DOHH2 (cell line): ENCODE results near the gene OR2AK2.

Experiments used
- H3F3A ChIP-seq: fragments of 200-600 bp; sonication (generic), shearing (Covaris generic); 2 replicates; pipeline ENCODE4 v1.6.0; 2016; ENCODE audit warnings: antibody characterized with exemption, mild to moderate bottlenecking; ENCODE audit not compliant: control insufficient read depth, insufficient read depth
- H3K27ac ChIP-seq: fragments of 200-600 bp; sonication (generic); 2 replicates; pipeline ENCODE4 v1.5.1; 2014; ENCODE audit warnings: low read depth, mild to moderate bottlenecking, low read length, moderate library complexity
- H3K27me3 ChIP-seq: fragments of 200-600 bp; sonication (generic); 2 replicates; pipeline ENCODE4 v1.6.1; 2014; ENCODE audit warnings: mild to moderate bottlenecking, low read length, mixed read lengths; ENCODE audit not compliant: control insufficient read depth
- H3K36me3 ChIP-seq: fragments of 200-600 bp; sonication (generic); 2 replicates; pipeline ENCODE4 v1.6.1; 2014; ENCODE audit warnings: mild to moderate bottlenecking, low read length, moderate library complexity, mixed read lengths; ENCODE audit not compliant: control insufficient read depth
- H3K4me1 ChIP-seq: fragments of 200-600 bp; sonication (generic); 2 replicates; pipeline ENCODE4 v1.6.1; 2014; ENCODE audit warnings: mild to moderate bottlenecking, low read length, mixed read lengths; ENCODE audit not compliant: control insufficient read depth
- H3K4me2 ChIP-seq: fragments of 200-600 bp; sonication (generic); 2 replicates; pipeline ENCODE4 v1.6.0; 2014; ENCODE audit warnings: mild to moderate bottlenecking, low read length, moderate library complexity
- H3K4me3 ChIP-seq: fragments of 200-600 bp; sonication (generic); 2 replicates; pipeline ENCODE4 v1.5.1; 2014; ENCODE audit warnings: mild to moderate bottlenecking, low read length, mixed read lengths
- H3K79me2 ChIP-seq: fragments of 200-600 bp; sonication (generic); 2 replicates; pipeline ENCODE4 v1.6.1; 2014; ENCODE audit warnings: mild to moderate bottlenecking, low read length, mixed read lengths; ENCODE audit not compliant: control insufficient read depth
- H3K9me2 ChIP-seq: fragments of 200-600 bp; sonication (generic); replicated peaks from 2 replicates; pipeline ENCODE4 v1.6.1; 2014; ENCODE audit warnings: mild to moderate bottlenecking, low read length, mixed read lengths; ENCODE audit not compliant: control insufficient read depth
- H3K9me3 ChIP-seq: fragments of 200-600 bp; sonication (generic); 2 replicates; pipeline ENCODE4 v1.6.1; 2014; ENCODE audit warnings: antibody characterized with exemption, low read length, mixed read lengths; ENCODE audit not compliant: control insufficient read depth, insufficient read depth
- H4K20me1 ChIP-seq: fragments of 200-600 bp; sonication (generic); 2 replicates; pipeline ENCODE4 v1.6.0; 2014; ENCODE audit warnings: low read depth, mild to moderate bottlenecking, antibody characterized with exemption, low read length, moderate library complexity; ENCODE audit not compliant: control insufficient read depth, insufficient read depth
- EZH2phosphoT487 ChIP-seq: fragments of 200-600 bp; sonication (generic); IDR thresholded peaks from 2 replicates; pipeline ENCODE4 v1.6.1; 2017; ENCODE audit warnings: borderline replicate concordance, mild to moderate bottlenecking, antibody characterized with exemption, low read length, moderate library complexity, mixed read lengths
- TF ChIP-seq, protein P1 (sequence below): fragments of 200-600 bp; sonication (generic); IDR thresholded peaks from one replicate; pipeline ENCODE4 v1.5.1; 2014; ENCODE audit warnings: antibody characterized with exemption, mild to moderate bottlenecking, low read depth, low read length; ENCODE audit not compliant: poor library complexity, severe bottlenecking

Gene OR2AK2

DNA sequence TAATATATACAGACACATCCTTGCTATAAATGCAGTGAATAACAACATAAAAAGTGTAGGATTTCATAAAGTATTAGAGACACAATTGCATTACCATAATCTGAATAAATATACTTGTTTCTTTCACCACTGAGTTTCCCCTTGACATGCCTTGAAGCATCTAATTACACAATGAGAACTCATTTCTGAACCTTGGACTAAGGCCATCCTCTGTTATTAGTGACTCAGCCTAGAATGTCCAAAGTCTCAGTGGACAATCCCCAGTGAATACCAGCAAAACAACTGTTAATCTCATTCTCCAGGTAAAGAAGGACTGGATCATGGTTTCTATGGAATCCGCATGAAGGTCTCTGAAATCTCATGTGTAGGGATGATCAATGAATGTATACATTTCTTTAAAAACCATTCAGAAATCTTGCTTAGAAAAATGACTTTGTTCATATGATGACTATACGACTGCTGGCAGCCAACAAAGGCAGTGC lies 48.2 kb downstream of the OR2AK2 start, which contains the start of gene OR2L5:
TSS of gene OR2L5 (plus strand) at position 432 of the 482 bp plus-strand sequence. CDS start 8,288 bp downstream, outside the sequence.
- no peak within 1 kb of the TSS for H3K4me2 ChIP-seq
- TF ChIP-seq EZH2phosphoT487: no peak
- TF ChIP-seq, protein P1, sequence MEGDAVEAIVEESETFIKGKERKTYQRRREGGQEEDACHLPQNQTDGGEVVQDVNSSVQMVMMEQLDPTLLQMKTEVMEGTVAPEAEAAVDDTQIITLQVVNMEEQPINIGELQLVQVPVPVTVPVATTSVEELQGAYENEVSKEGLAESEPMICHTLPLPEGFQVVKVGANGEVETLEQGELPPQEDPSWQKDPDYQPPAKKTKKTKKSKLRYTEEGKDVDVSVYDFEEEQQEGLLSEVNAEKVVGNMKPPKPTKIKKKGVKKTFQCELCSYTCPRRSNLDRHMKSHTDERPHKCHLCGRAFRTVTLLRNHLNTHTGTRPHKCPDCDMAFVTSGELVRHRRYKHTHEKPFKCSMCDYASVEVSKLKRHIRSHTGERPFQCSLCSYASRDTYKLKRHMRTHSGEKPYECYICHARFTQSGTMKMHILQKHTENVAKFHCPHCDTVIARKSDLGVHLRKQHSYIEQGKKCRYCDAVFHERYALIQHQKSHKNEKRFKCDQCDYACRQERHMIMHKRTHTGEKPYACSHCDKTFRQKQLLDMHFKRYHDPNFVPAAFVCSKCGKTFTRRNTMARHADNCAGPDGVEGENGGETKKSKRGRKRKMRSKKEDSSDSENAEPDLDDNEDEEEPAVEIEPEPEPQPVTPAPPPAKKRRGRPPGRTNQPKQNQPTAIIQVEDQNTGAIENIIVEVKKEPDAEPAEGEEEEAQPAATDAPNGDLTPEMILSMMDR: no peak
- no peaks in the 10 kb centered on the region for H3K4me1 ChIP-seq
- no peaks in the 10 kb centered on the region for H3K36me3 ChIP-seq
- no peaks in the 10 kb centered on the region for H3K27me3 ChIP-seq
- H3K79me2 ChIP-seq: no peaks in the 10 kb centered on the region
- H3K27ac ChIP-seq: no peak within 1 kb of the TSS
- peaks cover 4% of the 10 kb centered on the region; the same call in 1 of the 2 replicates for H3K9me3 ChIP-seq
- no peaks in the 10 kb centered on the region for H3F3A ChIP-seq
- no peaks in the 10 kb centered on the region for H4K20me1 ChIP-seq
- no peak within 1 kb of the TSS for H3K4me3 ChIP-seq
- no peaks in the 10 kb centered on the region for H3K9me2 ChIP-seq

DNA sequence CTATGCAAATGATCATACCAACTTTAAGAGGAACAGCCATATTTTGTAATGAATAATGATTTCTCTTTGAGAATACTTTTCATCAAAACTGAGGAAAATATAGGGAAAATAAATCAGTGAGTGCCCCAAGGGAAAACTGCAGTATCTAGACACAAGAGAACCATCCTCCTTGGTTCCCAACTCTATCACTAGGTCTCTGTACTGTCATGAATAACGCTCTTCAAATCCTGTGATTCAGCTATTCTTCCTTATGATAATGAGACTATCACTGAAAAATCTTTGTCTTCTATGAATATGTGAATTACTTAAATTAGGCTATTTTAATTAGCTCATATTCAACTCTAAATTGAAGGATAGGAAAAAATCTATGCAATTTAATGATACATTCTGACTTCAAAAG lies 50.8 kb downstream of the OR2AK2 start:
- Histone ChIP-seq H3K4me1 (no peaks in the 10 kb centered on the region), H3K4me3 (no peak overlapping the region), H3F3A (no peaks in the 10 kb centered on the region), H4K20me1 (no peaks in the 10 kb centered on the region), H3K27me3 (no peaks in the 10 kb centered on the region), H3K27ac (no peak overlapping the region), H3K9me3 (no peaks in the 10 kb centered on the region), H3K79me2 (no peaks in the 10 kb centered on the region), H3K4me2 (no peak overlapping the region), H3K36me3 (no peaks in the 10 kb centered on the region), H3K9me2 (no peaks in the 10 kb centered on the region)
- no peak for TF ChIP-seq EZH2phosphoT487
- TF ChIP-seq, protein P1: no peak
